A549 (cell line): ENCODE results near the gene NPFFR2. TPM values are rescaled to one million over a fixed set of nuclear protein-coding genes. Genes with fewer than 3 reads are reported as not detected.

Source experiments
- ATAC-seq, 2 experiments: fragments of 200-7000 bp in 1 of 2; fragments of >200 bp in 1 of 2; cut with Nextera tagmentation in 1 of 2; cut with Tn5 transposase in 1 of 2; 3 replicates each; pipeline versions ENCODE4 v1.8.0 to v1.9.1; 2018 to 2020; ENCODE audit warnings: mild to moderate bottlenecking in 1 of 2, moderate library complexity in 1 of 2
- CTCF ChIA-PET: fragments of 300-600 bp; sonication (Branson Sonifier 250); formaldehyde crosslinking; extraction: SDS; loops from one replicate; lab custom pipeline; 2021; ENCODE audit warnings: antibody characterized with exemption, inconsistent platforms; lab: Yijun Ruan, JAX
- POLR2A ChIA-PET: fragments of 350-600 bp; formaldehyde crosslinking; extraction: SDS; loops from one replicate; lab custom pipeline; 2021; ENCODE audit warnings: antibody characterized with exemption, inconsistent platforms; lab: Yijun Ruan, JAX
- DNase-seq, 2 experiments: peaks; one replicate each; pipeline versions ENCODE4 v3.0.0 to v3.0.0-alpha.2; 2011 to 2016; ENCODE audit warnings: low read depth in 1 of 2, low spot score in 1 of 2
- FAIRE-seq: peaks from 2 replicates; lab custom pipeline; 2011; peaks lifted over from hg19 to GRCh38; lab: Jason Lieb, UNC
- H3K27ac ChIP-seq, 2 experiments: fragments of >200 bp; sonication (Bioruptor Twin); formaldehyde crosslinking; 3 replicates each; pipeline ENCODE4 v1.5.1; 2016 to 2017
- H3K4me1 ChIP-seq: fragments of >200 bp; sonication (Bioruptor Twin); formaldehyde crosslinking; 3 replicates; pipeline ENCODE4 v1.6.1; 2016
- H3K4me2 ChIP-seq: fragments of >200 bp; sonication (Bioruptor Twin); formaldehyde crosslinking; 3 replicates; pipeline ENCODE4 v1.6.1; 2016
- H3K4me3 ChIP-seq: fragments of >200 bp; sonication (Bioruptor Twin); formaldehyde crosslinking; 3 replicates; pipeline ENCODE4 v1.5.1; 2016
- H3K9me3 ChIP-seq: fragments of >200 bp; sonication (Bioruptor Twin); formaldehyde crosslinking; 3 replicates; pipeline ENCODE4 v1.6.1; 2016
- ATOH8 ChIP-seq: fragments of 250-450 bp; sonication (Bioruptor Pico); IDR thresholded peaks from 2 replicates; pipeline ENCODE4 v1.5.0; 2020; ENCODE audit warnings: low read depth, mild to moderate bottlenecking, moderate library complexity
- BHLHE40 ChIP-seq: IDR thresholded peaks from 2 replicates; pipeline ENCODE4 v1.6.1; 2012; ENCODE audit warnings: low read depth, low read length, inconsistent platforms
- EHF ChIP-seq: fragments of 250-450 bp; sonication (Bioruptor Pico); IDR thresholded peaks from 2 replicates; pipeline ENCODE4 v1.5.0; 2020; ENCODE audit warnings: mild to moderate bottlenecking
- EHMT2 ChIP-seq: fragments of 200-600 bp; sonication (generic); IDR thresholded peaks from 2 replicates; pipeline ENCODE4 v1.6.1; 2016; ENCODE audit warnings: antibody characterized with exemption, low read depth, mild to moderate bottlenecking, moderate library complexity
- ESRRA ChIP-seq: fragments of 150-350 bp; IDR thresholded peaks from 2 replicates; pipeline ENCODE4 v1.6.1; 2014; ENCODE audit warnings: mild to moderate bottlenecking, low read length, borderline replicate concordance
- FOSB ChIP-seq: fragments of 250-450 bp; sonication (Bioruptor Pico); IDR thresholded peaks from 2 replicates; pipeline ENCODE4 v1.5.0; 2020; ENCODE audit warnings: mild to moderate bottlenecking, moderate library complexity
- GATA3 ChIP-seq: IDR thresholded peaks from 2 replicates; pipeline ENCODE4 v1.6.1; 2012; ENCODE audit warnings: borderline replicate concordance
- HOXA7 ChIP-seq: fragments of 250-450 bp; sonication (Bioruptor Pico); IDR thresholded peaks from 2 replicates; pipeline ENCODE4 v1.5.0; 2020; ENCODE audit warnings: mild to moderate bottlenecking, moderate library complexity
- HOXB13 ChIP-seq: fragments of 250-450 bp; sonication (Bioruptor Pico); IDR thresholded peaks from 2 replicates; pipeline ENCODE4 v1.5.0; 2020; ENCODE audit warnings: low read depth, mild to moderate bottlenecking, moderate library complexity
- HOXB5 ChIP-seq: fragments of 250-450 bp; sonication (Bioruptor Pico); IDR thresholded peaks from 2 replicates; pipeline ENCODE4 v1.5.0; 2020; ENCODE audit warnings: mild to moderate bottlenecking, moderate library complexity
- MAX ChIP-seq: IDR thresholded peaks from 2 replicates; pipeline ENCODE4 v1.6.1; 2012
- NFE2L2 ChIP-seq: fragments of 150-350 bp; conservative IDR thresholded peaks from 2 replicates; pipeline ENCODE4 v1.6.1; 2014; ENCODE audit warnings: low read length
- NR3C1 ChIP-seq: fragments of >200 bp; sonication (Bioruptor Twin); formaldehyde crosslinking; IDR thresholded peaks from 3 replicates; pipeline ENCODE4 v1.6.1; 2017
- PHF8 ChIP-seq: fragments of 200-600 bp; sonication (generic); IDR thresholded peaks from 2 replicates; pipeline ENCODE4 v1.6.1; 2016; ENCODE audit warnings: low read depth, mild to moderate bottlenecking, antibody characterized with exemption, moderate library complexity, borderline replicate concordance
- SMC3 ChIP-seq: fragments of >200 bp; sonication (Bioruptor Twin); formaldehyde crosslinking; IDR thresholded peaks from 3 replicates; pipeline ENCODE4 v1.6.1; 2018; ENCODE audit warnings: inconsistent platforms
- SREBF2 ChIP-seq: fragments of 450-650 bp; IDR thresholded peaks from 2 replicates; pipeline ENCODE4 v1.6.1; 2014; ENCODE audit warnings: mild to moderate bottlenecking, moderate library complexity
- TP53 ChIP-seq: fragments of 250-450 bp; sonication (Bioruptor Pico); IDR thresholded peaks from 2 replicates; pipeline ENCODE4 v1.5.0; 2021; ENCODE audit warnings: mild to moderate bottlenecking, moderate library complexity
- USF2 ChIP-seq: fragments of 450-650 bp; IDR thresholded peaks from 2 replicates; pipeline ENCODE4 v1.6.1; 2014; ENCODE audit warnings: antibody characterized with exemption
- ZNF302 ChIP-seq: fragments of 250-450 bp; sonication (Bioruptor Pico); IDR thresholded peaks from 2 replicates; pipeline ENCODE4 v1.9.0; 2021; ENCODE audit warnings: inconsistent platforms, mild to moderate bottlenecking, moderate library complexity
- whole genome bisulfite sequencing: methylation state at CpG from one replicate; pipeline ENCODE4 v1.1.6; 2017; ENCODE audit errors: missing lambda C conversion rate; 5-methylcytosine and 5-hydroxymethylcytosine counted together
- polyA plus RNA-seq, 4 experiments: library from polyadenylated mRNA; depleted of rRNA in 3 of 4; stranded (reverse); fragments of >200 nt; fragmentation: RNase III in 1 of 4; extraction: RNeasy Plus Mini Kit Qiagen cat#74134 plus additional on column Dnase treatment in 1 of 4; gene quantifications; 2 replicates in 3 of 4; 3 replicates in 1 of 4; pipeline ENCODE4 v1.2.3, GENCODE V29; 2011 to 2017
- TF ChIP-seq, protein P1 (sequence below): fragments of 200-600 bp; sonication (generic); IDR thresholded peaks from 2 replicates; pipeline ENCODE4 v1.6.1; 2016; ENCODE audit warnings: antibody characterized with exemption, mild to moderate bottlenecking, moderate library complexity
- TF ChIP-seq, protein P2 (sequence below): fragments of >200 bp; sonication (Bioruptor Twin); formaldehyde crosslinking; IDR thresholded peaks from 2 replicates; pipeline ENCODE4 v1.6.1; 2016
- TF ChIP-seq, protein P3 (sequence below): fragments of 150-350 bp; IDR thresholded peaks from 2 replicates; pipeline ENCODE4 v1.6.1; 2014; ENCODE audit warnings: low read depth, mild to moderate bottlenecking, low read length

NPFFR2 gene
- polyA plus RNA-seq, 2 of the 4 experiments (the other 2 are of a cell fraction), result not detected

GRCh38 chr4:72169861-72170260, 138.1 kb downstream of the NPFFR2 start:
- no peak for DNase-seq
- POLR2A ChIA-PET, result no interaction called here
- H3K4me1 ChIP-seq, result no peaks in the 10 kb centered on the region
- H3K4me2 ChIP-seq, result no peak overlapping the region
- TF ChIP-seq HOXA7 (CRISPR knock-in tag) (no peak), BHLHE40 (no peak), FOSB (no peak), USF2 (no peak), GATA3 (no peak), PHF8 (no peak), SREBF2 (no peak), EHMT2 (no peak), SMC3 (no peak), MAX (no peak), ESRRA (no peak), ATOH8 (no peak), TP53 (CRISPR knock-in tag) (no peak), HOXB5 (CRISPR knock-in tag) (no peak), NFE2L2 (no peak), EHF (no peak), ZNF302 (CRISPR knock-in tag) (no peak)
- TF ChIP-seq, all 56 proteins: peak for 0
- CTCF ChIA-PET, result no interaction called here
- ATAC-seq (no peak), FAIRE-seq (no peak)
- no peak overlapping the region for H3K4me3 ChIP-seq
- no peak overlapping the region for H3K27ac ChIP-seq
- 37% methylated on average over 3 of the region's 3 CpGs for WGBS
- no peaks in the 10 kb centered on the region for H3K9me3 ChIP-seq

- FAIRE-seq (no peak), ATAC-seq (no peak), DNase-seq (no peak)
- no peak overlapping the region for H3K4me3 ChIP-seq
- TF ChIP-seq NR3C1, result no peak
- TF ChIP-seq, protein P1, sequence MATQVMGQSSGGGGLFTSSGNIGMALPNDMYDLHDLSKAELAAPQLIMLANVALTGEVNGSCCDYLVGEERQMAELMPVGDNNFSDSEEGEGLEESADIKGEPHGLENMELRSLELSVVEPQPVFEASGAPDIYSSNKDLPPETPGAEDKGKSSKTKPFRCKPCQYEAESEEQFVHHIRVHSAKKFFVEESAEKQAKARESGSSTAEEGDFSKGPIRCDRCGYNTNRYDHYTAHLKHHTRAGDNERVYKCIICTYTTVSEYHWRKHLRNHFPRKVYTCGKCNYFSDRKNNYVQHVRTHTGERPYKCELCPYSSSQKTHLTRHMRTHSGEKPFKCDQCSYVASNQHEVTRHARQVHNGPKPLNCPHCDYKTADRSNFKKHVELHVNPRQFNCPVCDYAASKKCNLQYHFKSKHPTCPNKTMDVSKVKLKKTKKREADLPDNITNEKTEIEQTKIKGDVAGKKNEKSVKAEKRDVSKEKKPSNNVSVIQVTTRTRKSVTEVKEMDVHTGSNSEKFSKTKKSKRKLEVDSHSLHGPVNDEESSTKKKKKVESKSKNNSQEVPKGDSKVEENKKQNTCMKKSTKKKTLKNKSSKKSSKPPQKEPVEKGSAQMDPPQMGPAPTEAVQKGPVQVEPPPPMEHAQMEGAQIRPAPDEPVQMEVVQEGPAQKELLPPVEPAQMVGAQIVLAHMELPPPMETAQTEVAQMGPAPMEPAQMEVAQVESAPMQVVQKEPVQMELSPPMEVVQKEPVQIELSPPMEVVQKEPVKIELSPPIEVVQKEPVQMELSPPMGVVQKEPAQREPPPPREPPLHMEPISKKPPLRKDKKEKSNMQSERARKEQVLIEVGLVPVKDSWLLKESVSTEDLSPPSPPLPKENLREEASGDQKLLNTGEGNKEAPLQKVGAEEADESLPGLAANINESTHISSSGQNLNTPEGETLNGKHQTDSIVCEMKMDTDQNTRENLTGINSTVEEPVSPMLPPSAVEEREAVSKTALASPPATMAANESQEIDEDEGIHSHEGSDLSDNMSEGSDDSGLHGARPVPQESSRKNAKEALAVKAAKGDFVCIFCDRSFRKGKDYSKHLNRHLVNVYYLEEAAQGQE, result no peak
- no peak for TF ChIP-seq SREBF2
- TF ChIP-seq, protein P2, sequence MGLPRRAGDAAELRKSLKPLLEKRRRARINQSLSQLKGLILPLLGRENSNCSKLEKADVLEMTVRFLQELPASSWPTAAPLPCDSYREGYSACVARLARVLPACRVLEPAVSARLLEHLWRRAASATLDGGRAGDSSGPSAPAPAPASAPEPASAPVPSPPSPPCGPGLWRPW, result no peak
- TF ChIP-seq, protein P3, sequence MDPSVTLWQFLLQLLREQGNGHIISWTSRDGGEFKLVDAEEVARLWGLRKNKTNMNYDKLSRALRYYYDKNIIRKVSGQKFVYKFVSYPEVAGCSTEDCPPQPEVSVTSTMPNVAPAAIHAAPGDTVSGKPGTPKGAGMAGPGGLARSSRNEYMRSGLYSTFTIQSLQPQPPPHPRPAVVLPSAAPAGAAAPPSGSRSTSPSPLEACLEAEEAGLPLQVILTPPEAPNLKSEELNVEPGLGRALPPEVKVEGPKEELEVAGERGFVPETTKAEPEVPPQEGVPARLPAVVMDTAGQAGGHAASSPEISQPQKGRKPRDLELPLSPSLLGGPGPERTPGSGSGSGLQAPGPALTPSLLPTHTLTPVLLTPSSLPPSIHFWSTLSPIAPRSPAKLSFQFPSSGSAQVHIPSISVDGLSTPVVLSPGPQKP, result no peak
- TF ChIP-seq HOXB13 (CRISPR knock-in tag), result no peak
- ChIA-PET POLR2A (no interaction called here), CTCF (no interaction called here)
- WGBS, result 3% methylated on average over 1 of the region's 1 CpG
- no peak overlapping the region for H3K27ac ChIP-seq
- H3K4me2 ChIP-seq, result no peak overlapping the region
- H3K4me1 ChIP-seq, result no peaks in the 10 kb centered on the region
- H3K9me3 ChIP-seq, result no peaks in the 10 kb centered on the region
Measured at GRCh38 chr4:72171761-72172160, 140.0 kb downstream of the NPFFR2 start.
